ENCODE data around the gene PTPN18. TPM values are rescaled to one million over a fixed set of nuclear protein-coding genes. Genes with fewer than 3 reads are reported as not detected.

The PTPN18 gene
- total RNA-seq, 1 donor from 2014 or later, result 78.5 TPM

DNA sequence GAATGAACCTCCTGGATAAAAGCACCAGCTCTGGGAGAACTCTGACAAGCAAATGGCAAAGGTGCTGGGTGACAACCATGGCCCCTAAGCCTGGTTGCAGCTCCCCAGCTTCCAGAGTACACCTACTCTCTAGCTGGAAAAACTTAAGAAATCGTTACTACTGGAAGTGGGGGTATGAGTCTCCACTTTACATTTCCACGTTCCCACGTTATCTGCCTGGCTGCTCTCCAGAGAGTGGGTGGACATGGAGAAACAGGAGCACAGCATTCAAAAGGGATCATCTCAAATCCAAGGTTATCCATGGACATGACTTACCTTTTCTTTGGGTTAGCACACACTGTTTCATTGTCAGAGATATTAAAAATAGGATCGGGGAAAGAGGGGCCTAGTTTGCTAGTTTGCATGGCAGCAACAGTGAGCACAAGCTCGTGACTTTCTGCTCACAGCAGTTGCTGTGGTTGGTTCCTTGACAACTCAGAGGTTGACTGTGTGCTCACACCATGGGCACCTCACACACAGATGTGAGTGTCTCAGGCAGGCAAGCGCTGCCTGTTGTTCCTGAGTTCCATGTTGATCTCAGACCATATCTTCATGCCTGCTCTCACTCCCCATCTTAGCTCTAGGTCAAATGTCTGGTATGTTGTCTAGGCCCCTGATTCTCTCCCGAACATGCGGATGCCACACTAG is 32.5 kb downstream of the PTPN18 start:
- no peak for DNase-seq
- no peak overlapping the region for H3K27ac Mint-ChIP-seq (ENCODE audit: unreplicated experiment)
- H3K4me1 Mint-ChIP-seq (ENCODE audit: low read depth, unreplicated experiment), result peaks cover 17% of the 10 kb centered on the region
- peaks cover 6% of the 10 kb centered on the region for H3K36me3 Mint-ChIP-seq (ENCODE audit: unreplicated experiment)
- peaks cover 3% of the 10 kb centered on the region for H3K27me3 Mint-ChIP-seq (ENCODE audit: unreplicated experiment)
- no peak for TF ChIP-seq CTCF (IDR thresholded peaks at IDR 0.05; ENCODE audit: partially characterized antibody, unreplicated experiment)
- peaks cover 4% of the 10 kb centered on the region for H3K9me3 Mint-ChIP-seq (ENCODE audit: unreplicated experiment)
- H3K4me3 Mint-ChIP-seq (ENCODE audit: unreplicated experiment), result no peak overlapping the region

DNA sequence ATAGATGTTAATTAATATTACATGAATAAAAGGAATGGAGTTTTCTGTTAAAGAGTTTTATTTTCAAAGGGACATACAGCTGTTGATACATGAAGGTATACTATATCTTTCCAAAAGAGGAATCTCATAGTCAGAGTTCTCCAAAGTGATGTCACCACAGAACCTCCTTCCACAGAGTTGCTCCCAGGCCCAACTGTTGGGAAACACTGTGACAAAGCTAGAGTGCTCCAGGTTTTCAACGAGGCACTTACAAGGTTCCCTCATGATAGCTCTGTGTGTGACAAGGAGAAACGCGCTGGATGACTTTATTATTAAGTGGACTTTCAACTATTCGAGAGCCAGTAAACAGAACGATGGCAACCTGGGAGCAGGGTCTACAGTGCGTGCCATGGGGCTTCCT is 33.5 kb downstream of the PTPN18 start:
- DNase-seq, result no peak
- peaks cover 6% of the 10 kb centered on the region for H3K36me3 Mint-ChIP-seq (ENCODE audit: unreplicated experiment)
- peaks cover 17% of the 10 kb centered on the region for H3K4me1 Mint-ChIP-seq (ENCODE audit: low read depth, unreplicated experiment)
- TF ChIP-seq CTCF (IDR thresholded peaks at IDR 0.05; ENCODE audit: partially characterized antibody, unreplicated experiment), result no peak
- no peak overlapping the region for H3K27ac Mint-ChIP-seq (ENCODE audit: unreplicated experiment)
- H3K9me3 Mint-ChIP-seq (ENCODE audit: unreplicated experiment), result peaks cover 7% of the 10 kb centered on the region
- H3K27me3 Mint-ChIP-seq (ENCODE audit: unreplicated experiment), result peaks cover 3% of the 10 kb centered on the region
- no peak overlapping the region for H3K4me3 Mint-ChIP-seq (ENCODE audit: unreplicated experiment)

- no peak overlapping the region for H3K4me3 Mint-ChIP-seq (ENCODE audit: unreplicated experiment)
- H3K4me1 Mint-ChIP-seq (ENCODE audit: low read depth, unreplicated experiment), result peaks cover 17% of the 10 kb centered on the region
- DNase-seq, result no peak
- peaks cover 7% of the 10 kb centered on the region for H3K9me3 Mint-ChIP-seq (ENCODE audit: unreplicated experiment)
- no peak overlapping the region for H3K27ac Mint-ChIP-seq (ENCODE audit: unreplicated experiment)
- no peak for TF ChIP-seq CTCF (IDR thresholded peaks at IDR 0.05; ENCODE audit: partially characterized antibody, unreplicated experiment)
- H3K36me3 Mint-ChIP-seq (ENCODE audit: unreplicated experiment), result peaks cover 6% of the 10 kb centered on the region
- peaks cover 3% of the 10 kb centered on the region for H3K27me3 Mint-ChIP-seq (ENCODE audit: unreplicated experiment)
These were observed 33.9 kb downstream of the PTPN18 start for GRCh38 chr2:130389783-130390182.

GRCh38 chr2:130390460-130391057 is 34.7 kb downstream of the PTPN18 start:
- H3K9me3 Mint-ChIP-seq (ENCODE audit: unreplicated experiment), result peaks cover 7% of the 10 kb centered on the region
- TF ChIP-seq CTCF (IDR thresholded peaks at IDR 0.05; ENCODE audit: partially characterized antibody, unreplicated experiment), result no peak
- H3K27ac Mint-ChIP-seq (ENCODE audit: unreplicated experiment), result no peak overlapping the region
- H3K4me3 Mint-ChIP-seq (ENCODE audit: unreplicated experiment), result peak overlapping the region; percentile 90
- no peak for DNase-seq
- H3K4me1 Mint-ChIP-seq (ENCODE audit: low read depth, unreplicated experiment), result peaks cover 13% of the 10 kb centered on the region
- H3K27me3 Mint-ChIP-seq (ENCODE audit: unreplicated experiment), result peaks cover 3% of the 10 kb centered on the region
- H3K36me3 Mint-ChIP-seq (ENCODE audit: unreplicated experiment), result peaks cover 6% of the 10 kb centered on the region

Data from glutamatergic neuron (in vitro differentiated cells).